ENCODE measurements around the gene MAPK9. TPM values are rescaled to one million over a fixed set of nuclear protein-coding genes. Genes with fewer than 3 reads are reported as not detected.

The MAPK9 gene
- total RNA-seq, 4 donors from 2014 or later, result 25.5 to 42.3 (median 36.5) TPM

DNA sequence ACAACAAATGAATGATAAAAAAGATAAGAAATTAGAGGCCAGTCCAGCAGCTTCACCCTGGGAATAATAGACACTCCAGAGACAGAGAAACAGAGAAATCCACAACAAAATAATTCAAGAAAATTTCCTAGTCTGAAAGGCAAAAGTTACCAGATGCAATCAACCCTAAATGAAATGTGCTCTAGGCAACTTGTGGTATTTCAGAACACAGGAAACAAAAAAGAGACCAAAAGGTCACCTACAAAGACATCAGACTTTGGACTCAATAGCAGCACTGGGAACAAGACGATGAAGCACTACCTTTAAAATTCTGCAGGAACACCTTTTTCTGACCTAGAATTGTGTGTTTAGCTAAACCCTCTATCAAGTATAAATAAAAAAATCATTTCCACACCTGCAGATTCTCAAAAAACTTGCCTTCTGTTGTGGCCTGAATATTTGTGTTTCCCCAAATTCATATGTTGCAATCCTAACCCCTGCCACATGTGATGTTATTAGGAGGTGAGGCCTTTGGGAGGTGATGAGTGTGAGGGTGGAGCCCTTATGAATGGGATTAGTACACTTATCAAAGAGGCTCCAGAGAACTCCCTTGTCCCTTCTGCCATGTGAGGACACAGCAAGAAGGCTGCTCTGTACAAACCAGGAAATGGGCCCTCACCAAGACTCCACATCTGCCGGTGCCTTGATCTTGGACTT is 5.9 kb upstream of the MAPK9 start:
- Histone ChIP-seq H3K27ac (no peak overlapping the region), H3K4me3 (no peak overlapping the region), H3K4me1 (peaks cover 5 to 11% (median 7%) of the 10 kb centered on the region in 4 donors), H3K36me3 (no peaks in the 10 kb centered on the region), H3K27me3 (no peaks in the 10 kb centered on the region), H3K9me3 (no peaks in the 10 kb centered on the region)
- no peak for DNase-seq
- TF ChIP-seq POLR2AphosphoS5 (IDR thresholded peaks at IDR 0.05) (no peak), EP300 (IDR thresholded peaks at IDR 0.05; ENCODE audit: low read depth) (no peak), POLR2A (IDR thresholded peaks at IDR 0.05) (no peak)
- TF ChIP-seq, protein P1, sequence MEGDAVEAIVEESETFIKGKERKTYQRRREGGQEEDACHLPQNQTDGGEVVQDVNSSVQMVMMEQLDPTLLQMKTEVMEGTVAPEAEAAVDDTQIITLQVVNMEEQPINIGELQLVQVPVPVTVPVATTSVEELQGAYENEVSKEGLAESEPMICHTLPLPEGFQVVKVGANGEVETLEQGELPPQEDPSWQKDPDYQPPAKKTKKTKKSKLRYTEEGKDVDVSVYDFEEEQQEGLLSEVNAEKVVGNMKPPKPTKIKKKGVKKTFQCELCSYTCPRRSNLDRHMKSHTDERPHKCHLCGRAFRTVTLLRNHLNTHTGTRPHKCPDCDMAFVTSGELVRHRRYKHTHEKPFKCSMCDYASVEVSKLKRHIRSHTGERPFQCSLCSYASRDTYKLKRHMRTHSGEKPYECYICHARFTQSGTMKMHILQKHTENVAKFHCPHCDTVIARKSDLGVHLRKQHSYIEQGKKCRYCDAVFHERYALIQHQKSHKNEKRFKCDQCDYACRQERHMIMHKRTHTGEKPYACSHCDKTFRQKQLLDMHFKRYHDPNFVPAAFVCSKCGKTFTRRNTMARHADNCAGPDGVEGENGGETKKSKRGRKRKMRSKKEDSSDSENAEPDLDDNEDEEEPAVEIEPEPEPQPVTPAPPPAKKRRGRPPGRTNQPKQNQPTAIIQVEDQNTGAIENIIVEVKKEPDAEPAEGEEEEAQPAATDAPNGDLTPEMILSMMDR (IDR thresholded peaks at IDR 0.05), result no peak
- in situ Hi-C loops (cut with MboI; ENCODE audit: low pct_ligation_motif_present in 1 of 4, low pct_unique_long_range_greater_than_20kb in 1 of 4, low sequenced_read_pairs in 3 of 4), result loop anchor here in 1 of 4 donors (25.0 kb wide), 1 partner anchor 190 kb away; the partner anchor contains the start of gene CNOT6
- intact Hi-C loops (cut with DNase I; ENCODE audit: low total_unique reads), result no loop called here
- WGBS, 2 donors (ENCODE audit: low coverage in 1 of 2), result 70 to 92% methylated on average over 2 of the region's 2 CpGs

DNA sequence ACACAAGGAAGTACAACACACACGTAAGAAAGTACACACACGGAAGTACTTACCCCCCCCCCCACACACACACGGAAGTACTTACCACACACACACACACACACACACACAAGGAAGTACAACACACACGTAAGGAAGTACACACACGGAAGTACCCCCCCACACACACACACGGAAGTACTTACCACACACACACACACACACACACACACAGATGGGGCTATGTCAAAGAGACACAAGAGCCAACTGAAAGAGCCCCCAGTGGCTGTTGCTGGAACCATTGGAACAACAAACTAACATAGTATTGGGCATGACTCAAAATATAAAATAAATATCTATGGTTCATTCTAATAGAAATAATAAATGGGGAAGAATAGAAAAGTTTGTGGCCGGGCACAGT is 4.9 kb upstream of the MAPK9 start:
- in situ Hi-C loops (cut with MboI; ENCODE audit: low pct_ligation_motif_present in 1 of 4, low pct_unique_long_range_greater_than_20kb in 1 of 4, low sequenced_read_pairs in 3 of 4) (loop anchor here in 1 of 4 donors (25.0 kb wide), 1 partner anchor 191 kb away; the partner anchor contains the start of gene CNOT6), intact Hi-C loops (cut with DNase I; ENCODE audit: low total_unique reads) (no loop called here)
- DNase-seq, result no peak
- 54 to 100% methylated on average over 1 to 6 of the region's 7 CpGs for WGBS, 2 donors (ENCODE audit: low coverage in 1 of 2)
- Histone ChIP-seq H3K36me3 (no peaks in the 10 kb centered on the region), H3K4me3 (no peak overlapping the region), H3K4me1 (peaks cover 5 to 12% (median 8%) of the 10 kb centered on the region in 4 donors), H3K27ac (no peak overlapping the region), H3K27me3 (no peaks in the 10 kb centered on the region), H3K9me3 (no peaks in the 10 kb centered on the region)
- TF ChIP-seq POLR2A (IDR thresholded peaks at IDR 0.05) (no peak), POLR2AphosphoS5 (IDR thresholded peaks at IDR 0.05) (no peak), EP300 (IDR thresholded peaks at IDR 0.05; ENCODE audit: low read depth) (no peak)
- TF ChIP-seq, protein P1 (IDR thresholded peaks at IDR 0.05), result no peak

DNA sequence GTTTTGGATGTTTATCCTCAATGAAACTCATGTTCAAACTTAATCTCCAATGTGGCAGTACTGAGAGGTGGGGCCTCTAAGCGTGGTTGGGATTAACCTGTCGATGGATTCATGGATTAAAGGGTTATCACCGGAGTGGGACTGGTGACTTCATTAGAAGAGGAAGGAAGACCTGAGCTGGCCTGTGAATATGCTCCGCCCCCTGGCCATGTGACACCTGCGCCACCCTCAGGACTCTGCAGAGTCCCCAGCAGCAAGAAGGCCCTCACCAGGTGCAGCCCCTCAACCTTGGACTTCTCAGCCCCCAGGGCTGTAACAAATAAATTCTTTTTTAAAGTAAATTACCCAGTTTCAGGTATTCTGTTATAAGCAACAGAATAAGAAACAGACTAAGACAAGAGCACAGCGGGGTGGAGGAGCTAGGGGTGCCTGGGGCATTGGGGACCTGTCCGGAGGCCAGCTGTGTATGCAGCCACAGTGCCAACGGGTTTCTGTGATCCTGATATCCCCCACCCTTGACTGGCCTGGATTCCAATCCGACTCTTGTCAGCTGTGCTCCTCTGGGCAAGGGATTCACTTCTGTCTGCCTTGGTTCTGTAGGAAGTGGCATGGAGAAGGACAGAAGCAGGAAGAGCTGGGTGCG is 3.2 kb upstream of the MAPK9 start:
- Histone ChIP-seq H3K4me1 (peaks cover 11 to 25% (median 20%) of the 10 kb centered on the region in 4 donors), H3K36me3 (no peaks in the 10 kb centered on the region), H3K9me3 (no peaks in the 10 kb centered on the region), H3K27ac (no peak overlapping the region), H3K4me3 (no peak overlapping the region), H3K27me3 (no peaks in the 10 kb centered on the region)
- 80 to 84% methylated on average over 2 to 9 of the region's 10 CpGs for WGBS, 2 donors (ENCODE audit: low coverage in 1 of 2)
- in situ Hi-C loops (cut with MboI; ENCODE audit: low pct_ligation_motif_present in 1 of 4, low pct_unique_long_range_greater_than_20kb in 1 of 4, low sequenced_read_pairs in 3 of 4), result loop anchor here in 1 of 4 donors (25.0 kb wide), 1 partner anchor 192 kb away; the partner anchor contains the start of gene CNOT6
- intact Hi-C loops (cut with DNase I; ENCODE audit: low total_unique reads), result no loop called here
- no peak for DNase-seq
- TF ChIP-seq POLR2AphosphoS5 (IDR thresholded peaks at IDR 0.05), result no peak
- TF ChIP-seq EP300 (IDR thresholded peaks at IDR 0.05; ENCODE audit: low read depth), result no peak
- TF ChIP-seq, protein P1 (IDR thresholded peaks at IDR 0.05), result no peak
- TF ChIP-seq POLR2A (IDR thresholded peaks at IDR 0.05), result no peak

DNA sequence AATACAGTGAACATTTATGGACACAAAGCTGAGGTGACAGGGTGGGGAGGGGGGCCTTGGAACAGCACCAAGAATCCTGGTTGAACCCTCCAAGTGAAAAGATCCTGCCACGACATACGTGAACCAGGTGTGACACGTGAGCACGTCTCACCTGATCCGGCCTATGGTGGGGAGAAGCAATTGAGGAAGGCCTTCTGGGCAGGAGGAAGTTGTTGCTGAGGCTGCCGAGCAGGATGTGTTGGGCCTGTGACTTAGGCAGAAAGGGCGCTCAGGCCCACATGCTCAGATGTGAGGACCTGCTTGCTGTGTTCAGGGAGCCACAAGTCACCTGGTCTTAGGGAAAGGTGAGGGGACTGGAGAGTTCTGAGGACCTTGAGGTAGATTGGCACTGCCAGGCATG is 2.5 kb upstream of the MAPK9 start:
- TF ChIP-seq, protein P1 (IDR thresholded peaks at IDR 0.05), result no peak
- TF ChIP-seq POLR2A (IDR thresholded peaks at IDR 0.05) (no peak), EP300 (IDR thresholded peaks at IDR 0.05; ENCODE audit: low read depth) (no peak), POLR2AphosphoS5 (IDR thresholded peaks at IDR 0.05) (no peak)
- 71% methylated on average over 7 of the region's 7 CpGs; no CpG with 5 or more reads in 1 of the 2 donors for WGBS, 2 donors (ENCODE audit: low coverage in 1 of 2)
- in situ Hi-C loops (cut with MboI; ENCODE audit: low pct_ligation_motif_present in 1 of 4, low pct_unique_long_range_greater_than_20kb in 1 of 4, low sequenced_read_pairs in 3 of 4) (loop anchor here in 1 of 4 donors (25.0 kb wide), 1 partner anchor 193 kb away; the partner anchor contains the start of gene CNOT6), intact Hi-C loops (cut with DNase I; ENCODE audit: low total_unique reads) (no loop called here)
- Histone ChIP-seq H3K9me3 (no peaks in the 10 kb centered on the region), H3K4me1 (peaks cover 11 to 30% (median 21%) of the 10 kb centered on the region in 4 donors), H3K27me3 (no peaks in the 10 kb centered on the region), H3K36me3 (no peaks in the 10 kb centered on the region), H3K27ac (no peak overlapping the region), H3K4me3 (no peak overlapping the region)
- no peak for DNase-seq

Data from transverse colon (tissue), 4 donors.